Caco-2 (cell line): ENCODE measurements around the gene NFU1. TPM values are rescaled to one million over a fixed set of nuclear protein-coding genes. Genes with fewer than 3 reads are reported as not detected.

Experiments
- BruUV-seq: library from RNA; stranded (reverse); fragments of 400-500 nt; replicated peaks from 2 replicates; lab custom pipeline; 2021; lab: Mats Ljungman, UMichigan
- CTCF ChIA-PET: fragments of 300-600 bp; sonication (Branson Sonifier 250); formaldehyde crosslinking; loops from one replicate; lab custom pipeline; 2022; ENCODE audit warnings: antibody characterized with exemption; lab: Charles Lee
- POLR2A ChIA-PET: fragments of 300-600 bp; sonication (Branson Sonifier 250); formaldehyde crosslinking; loops from one replicate; lab custom pipeline; 2022; ENCODE audit warnings: antibody characterized with exemption; lab: Charles Lee
- DNase-seq, 2 experiments: peaks; one replicate each; pipeline versions ENCODE4 v3.0.0 to v3.0.0-alpha.2; 2020 to 2022
- H3K27me3 ChIP-seq: replicated peaks from 2 replicates; pipeline ENCODE4 v1.6.0; 2011; ENCODE audit warnings: low read length; ENCODE audit not compliant: control insufficient read depth, insufficient read depth
- H3K36me3 ChIP-seq: 2 replicates; pipeline ENCODE4 v1.5.1; 2011; ENCODE audit warnings: low read length; ENCODE audit not compliant: control insufficient read depth, insufficient read depth
- H3K4me1 ChIP-seq: fragments of 250-450 bp; sonication (Bioruptor Pico); 2 replicates; pipeline ENCODE4 v1.5.1; 2020; ENCODE audit warnings: mild to moderate bottlenecking
- H3K4me3 ChIP-seq: 2 replicates; pipeline ENCODE4 v1.5.1; 2011; ENCODE audit warnings: low read depth, mild to moderate bottlenecking, control low read depth, low read length
- H3K9me3 ChIP-seq: fragments of 250-450 bp; sonication (Bioruptor Pico); 2 replicates; pipeline ENCODE4 v1.5.1; 2020; ENCODE audit warnings: mild to moderate bottlenecking, moderate library complexity
- H3K27ac Mint-ChIP-seq: one replicate; pipeline ENCODE4 v1.8.0; 2022; ENCODE audit warnings: mixed read lengths; ENCODE audit not compliant: unreplicated experiment
- H3K27me3 Mint-ChIP-seq: one replicate; pipeline ENCODE4 v1.8.0; 2022; ENCODE audit warnings: mixed read lengths; ENCODE audit not compliant: insufficient read depth, unreplicated experiment
- H3K36me3 Mint-ChIP-seq: one replicate; pipeline ENCODE4 v1.8.0; 2022; ENCODE audit warnings: mild to moderate bottlenecking, mixed read lengths; ENCODE audit not compliant: insufficient read depth, unreplicated experiment
- H3K4me1 Mint-ChIP-seq: one replicate; pipeline ENCODE4 v1.8.0; 2022; ENCODE audit warnings: low read depth, mixed read lengths; ENCODE audit not compliant: unreplicated experiment
- H3K4me3 Mint-ChIP-seq: one replicate; pipeline ENCODE4 v1.8.0; 2022; ENCODE audit warnings: mild to moderate bottlenecking, moderate library complexity, mixed read lengths; ENCODE audit not compliant: unreplicated experiment
- H3K9me3 Mint-ChIP-seq: one replicate; pipeline ENCODE4 v1.8.0; 2022; ENCODE audit warnings: mixed read lengths; ENCODE audit not compliant: unreplicated experiment
- CTCF ChIP-seq, 2 experiments: fragments of 200-600 bp in 1 of 2; IDR thresholded peaks; 1 replicate in 1 of 2; 2 replicates in 1 of 2; pipeline versions ENCODE4 v1.5.1 to v1.8.0; 2011 to 2022; ENCODE audit warnings: antibody characterized with exemption in 1 of 2, control low read depth in 1 of 2, inconsistent platforms in 1 of 2, low read depth in 1 of 2, low read length in 1 of 2, mild to moderate bottlenecking in 1 of 2, moderate library complexity in 1 of 2; ENCODE audit not compliant: insufficient read depth in 1 of 2, severe bottlenecking in 1 of 2, unreplicated experiment in 1 of 2
- intact Hi-C: fragments of 100-400 bp; cut with micrococcal nuclease; formaldehyde crosslinking; loops from one replicate; pipeline ENCODE4 v1.10.0; 2022; ENCODE audit not compliant: unreplicated experiment
- total RNA-seq: library from RNA; stranded (reverse); gene quantifications from 2 replicates; pipeline ENCODE4 v1.2.3, GENCODE V29; 2022

NFU1 gene
- total RNA-seq, 1 experiment from 2014 or later, result 85.3 TPM

GRCh38 chr2:69456950-69457445 lies 19.8 kb upstream of the NFU1 start:
- intact Hi-C loops, result no loop called here
- H3K9me3 Mint-ChIP-seq, result no peaks in the 10 kb centered on the region
- no peak overlapping the region for H3K27ac Mint-ChIP-seq
- Histone ChIP-seq H3K9me3 (no peaks in the 10 kb centered on the region), H3K36me3 (no peaks in the 10 kb centered on the region), H3K27me3 (no peaks in the 10 kb centered on the region), H3K4me3 (no peak overlapping the region), H3K4me1 (peaks cover 21% of the 10 kb centered on the region)
- DNase-seq, result no peak
- no peaks in the 10 kb centered on the region for H3K27me3 Mint-ChIP-seq
- ChIA-PET CTCF (no interaction called here), POLR2A (no interaction called here)
- TF ChIP-seq CTCF (IDR thresholded peaks at IDR 0.05; ENCODE audit: insufficient read depth in 1 of 2, low read depth in 1 of 2, low read length in 1 of 2, severe bottlenecking in 1 of 2, unreplicated experiment in 1 of 2), result no peak
- H3K36me3 Mint-ChIP-seq, result peaks cover 8% of the 10 kb centered on the region
- H3K4me3 Mint-ChIP-seq, result no peak overlapping the region
- no TSS peak for BruUV-seq
- peaks cover 7% of the 10 kb centered on the region for H3K4me1 Mint-ChIP-seq

- Histone ChIP-seq H3K36me3 (no peaks in the 10 kb centered on the region), H3K27me3 (no peaks in the 10 kb centered on the region), H3K9me3 (no peaks in the 10 kb centered on the region), H3K4me1 (peaks cover 30% of the 10 kb centered on the region), H3K4me3 (no peak overlapping the region)
- H3K36me3 Mint-ChIP-seq, result peaks cover 1% of the 10 kb centered on the region
- no peaks in the 10 kb centered on the region for H3K9me3 Mint-ChIP-seq
- TF ChIP-seq CTCF (IDR thresholded peaks at IDR 0.05; ENCODE audit: insufficient read depth in 1 of 2, low read depth in 1 of 2, low read length in 1 of 2, severe bottlenecking in 1 of 2, unreplicated experiment in 1 of 2), result no peak
- intact Hi-C loops, result no loop called here
- H3K27ac Mint-ChIP-seq, result no peak overlapping the region
- peaks cover 9% of the 10 kb centered on the region for H3K4me1 Mint-ChIP-seq
- BruUV-seq, result no TSS peak
- ChIA-PET CTCF (no interaction called here), POLR2A (no interaction called here)
- H3K27me3 Mint-ChIP-seq, result no peaks in the 10 kb centered on the region
- H3K4me3 Mint-ChIP-seq, result no peak overlapping the region
- DNase-seq, result no peak
Measured at GRCh38 chr2:69456154-69456553, 18.9 kb upstream of the NFU1 start.

- Mint-ChIP-seq H3K27me3 (no peaks in the 10 kb centered on the region), H3K4me1 (peaks cover 17% of the 10 kb centered on the region), H3K27ac (no peak overlapping the region), H3K9me3 (no peaks in the 10 kb centered on the region), H3K4me3 (no peak overlapping the region), H3K36me3 (peaks cover 4% of the 10 kb centered on the region)
- no peaks in the 10 kb centered on the region for H3K36me3 ChIP-seq
- H3K9me3 ChIP-seq, result no peaks in the 10 kb centered on the region
- ChIA-PET CTCF (no interaction called here), POLR2A (no interaction called here)
- intact Hi-C loops, result no loop called here
- DNase-seq, result no peak
- H3K27me3 ChIP-seq, result no peaks in the 10 kb centered on the region
- H3K4me3 ChIP-seq, result no peak overlapping the region
- peaks cover 39% of the 10 kb centered on the region for H3K4me1 ChIP-seq
- no peak for TF ChIP-seq CTCF (IDR thresholded peaks at IDR 0.05; ENCODE audit: insufficient read depth in 1 of 2, low read depth in 1 of 2, low read length in 1 of 2, severe bottlenecking in 1 of 2, unreplicated experiment in 1 of 2)
- no TSS peak for BruUV-seq
Measured at GRCh38 chr2:69454976-69455375, 17.7 kb upstream of the NFU1 start.
